UCSD-AML1 (cell line): Measurements from ENCODE around the gene IP6K2.

Experiments used
- DNase-seq: peaks from one replicate; lab custom pipeline; 2025; ENCODE audit not compliant: unreplicated experiment; lab: John Stamatoyannopoulos, UW

Gene IP6K2

DNA sequence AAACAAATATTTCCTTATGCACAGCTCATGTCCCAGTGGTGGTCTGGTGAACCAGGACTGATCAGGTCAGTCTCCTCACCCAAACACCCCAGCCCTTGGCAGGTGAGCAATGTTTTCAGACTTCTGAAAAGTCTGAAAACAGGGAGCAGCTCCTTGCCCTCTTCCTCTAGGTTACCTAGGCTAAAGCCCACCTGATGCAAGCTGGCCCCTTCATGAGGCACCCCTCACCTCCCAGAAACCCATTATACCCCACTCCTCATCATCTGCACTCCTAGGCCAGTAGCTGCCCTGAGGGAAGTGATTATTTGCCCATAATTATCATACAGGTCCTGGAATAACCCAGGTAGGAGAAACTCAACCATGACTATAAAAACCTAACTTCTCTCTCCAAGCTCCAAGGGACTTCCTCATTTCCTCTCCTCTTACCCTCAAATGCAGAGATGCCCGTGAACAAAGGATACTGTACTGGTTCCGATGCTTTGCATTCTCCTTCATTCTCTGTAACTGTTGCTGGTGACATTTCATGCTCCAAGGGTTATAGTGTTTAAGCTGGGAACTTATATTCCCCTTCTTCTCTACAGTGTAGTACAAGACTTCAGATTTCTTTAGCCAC is 26.1 kb downstream of the IP6K2 start:
- no peak for DNase-seq

DNA sequence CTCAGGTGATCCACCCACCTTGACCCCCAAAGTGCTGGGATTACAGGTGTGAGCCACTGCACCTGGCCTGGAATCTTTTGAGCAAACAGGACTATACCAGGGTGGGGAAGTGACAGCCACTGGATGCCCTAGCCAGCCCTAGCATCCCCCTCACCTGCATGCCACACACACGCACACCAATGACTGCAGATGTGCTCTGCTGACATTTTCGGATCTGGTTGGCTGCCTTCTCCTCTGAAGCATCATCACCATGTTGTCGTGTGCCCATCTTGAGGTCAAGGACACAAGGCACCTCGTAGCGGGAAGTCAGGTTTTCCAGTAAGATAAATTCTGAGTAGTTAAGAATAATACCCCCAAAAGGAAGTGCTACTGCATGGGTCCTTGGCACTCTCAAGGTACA is 27.6 kb downstream of the IP6K2 start:
- DNase-seq, result no peak

DNA sequence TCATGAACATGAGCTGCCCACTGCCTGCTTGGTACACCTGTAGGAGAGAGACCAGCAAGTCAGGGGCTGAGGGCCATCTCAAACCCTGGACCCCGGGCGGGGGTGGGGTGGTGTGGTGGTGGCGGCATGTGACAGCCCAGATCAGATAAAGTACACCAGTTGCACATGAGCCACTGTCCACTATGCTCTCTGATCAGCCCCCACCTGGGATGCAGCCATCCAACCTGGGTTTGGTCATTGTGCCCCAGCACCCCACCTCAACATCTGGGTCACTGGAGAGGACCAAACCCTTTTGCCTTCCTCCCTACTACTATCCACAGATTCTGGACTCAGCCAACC is 28.3 kb downstream of the IP6K2 start:
- DNase-seq, result no peak

- DNase-seq, result no peak
These were observed 28.8 kb downstream of the IP6K2 start for GRCh38 chr3:48688032-48688736.

- no peak for DNase-seq
These were observed 29.8 kb downstream of the IP6K2 start for GRCh38 chr3:48687220-48687678.

DNA sequence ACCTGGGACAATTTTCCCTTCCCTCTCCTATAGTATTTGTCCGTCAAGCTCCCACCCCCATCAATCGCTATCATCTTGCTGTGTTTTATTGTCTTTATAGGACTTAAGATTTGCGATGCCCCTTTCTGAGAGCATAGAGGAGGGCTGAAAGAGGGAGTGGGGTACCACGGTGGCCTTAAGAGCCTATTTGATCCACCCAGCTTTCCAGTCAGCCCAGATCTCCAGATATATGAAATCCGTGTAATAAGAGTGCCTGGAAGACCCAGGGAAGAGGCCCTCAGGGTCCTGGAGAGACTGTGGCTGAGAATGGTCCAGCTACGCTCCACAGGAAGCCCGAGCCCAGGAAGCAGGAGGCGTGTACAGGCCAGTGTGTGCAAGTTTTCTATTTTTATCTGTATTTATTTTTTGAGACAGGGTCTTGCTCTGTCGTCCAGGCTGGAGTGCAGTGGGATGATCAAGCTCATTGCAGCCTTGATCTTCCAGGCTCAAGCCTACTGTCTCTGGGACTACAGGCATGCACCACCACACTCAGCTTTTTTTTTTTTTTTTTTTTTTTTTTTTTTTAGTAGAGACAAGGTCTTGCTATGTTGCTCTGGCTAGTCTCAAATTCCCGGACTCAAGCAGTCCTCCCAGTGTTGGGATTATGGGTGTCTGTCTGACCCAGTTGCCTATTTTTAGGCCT is 30.3 kb downstream of the IP6K2 start:
- peak; percentile 29 for DNase-seq

DNA sequence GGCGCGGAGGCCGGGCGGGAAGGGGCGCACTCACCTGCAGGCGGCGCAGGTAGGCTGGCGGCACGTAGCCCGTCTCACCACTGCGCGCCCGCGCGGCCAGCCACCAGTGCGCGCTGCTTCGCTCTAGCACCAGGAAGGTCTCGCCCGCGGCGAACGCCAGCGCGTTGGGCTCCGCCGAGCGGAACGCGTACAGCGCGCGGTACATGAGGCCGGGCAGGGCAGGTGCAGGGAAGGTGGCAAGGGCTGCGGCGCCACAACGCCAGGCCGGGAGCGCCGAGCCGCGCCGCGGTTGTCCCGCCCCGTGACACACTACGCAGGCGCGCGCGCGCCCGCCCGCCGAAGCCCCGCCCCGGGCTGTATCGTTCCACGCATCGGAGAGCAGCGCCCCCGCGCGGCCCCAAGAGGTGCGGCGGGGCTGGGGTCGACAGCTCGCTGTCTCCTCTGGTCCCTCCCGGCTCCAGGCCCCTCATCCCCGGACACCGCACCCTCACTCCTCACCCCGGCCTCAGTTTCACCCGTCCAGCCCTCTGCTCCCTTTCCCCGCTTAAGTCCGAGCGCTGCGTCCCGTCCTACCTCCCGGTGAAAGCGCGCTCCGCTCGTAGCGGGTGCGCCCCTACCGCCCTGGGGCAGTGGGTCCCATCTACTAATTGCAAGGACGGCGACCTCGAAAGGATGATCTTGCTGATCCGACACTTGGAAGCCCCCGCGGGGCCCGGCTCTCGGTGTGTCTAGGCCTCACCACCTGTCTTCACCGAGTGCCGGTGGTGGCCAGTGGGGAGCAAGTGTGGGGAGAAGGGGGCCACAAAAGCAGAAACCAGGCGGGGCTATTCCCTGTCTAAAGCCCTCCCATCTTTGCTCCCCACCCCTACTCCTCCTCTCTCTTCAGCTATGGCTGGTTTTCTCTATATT is 31.2 kb downstream of the IP6K2 start, which contains the start of gene NCKIPSD:
Gene NCKIPSD (minus strand): TSS at position 313 of the 909 bp plus-strand sequence. CDS start 108 bp downstream, at position 205.
- peak; percentile 91 for DNase-seq

- DNase-seq, result no peak
These were observed 31.8 kb downstream of the IP6K2 start for GRCh38 chr3:48685293-48685602.

GRCh38 chr3:48684480-48685143 is 32.4 kb downstream of the IP6K2 start:
- DNase-seq, result peak; percentile 58

GRCh38 chr3:48684054-48684349 is 33.0 kb downstream of the IP6K2 start:
- no peak for DNase-seq

DNA sequence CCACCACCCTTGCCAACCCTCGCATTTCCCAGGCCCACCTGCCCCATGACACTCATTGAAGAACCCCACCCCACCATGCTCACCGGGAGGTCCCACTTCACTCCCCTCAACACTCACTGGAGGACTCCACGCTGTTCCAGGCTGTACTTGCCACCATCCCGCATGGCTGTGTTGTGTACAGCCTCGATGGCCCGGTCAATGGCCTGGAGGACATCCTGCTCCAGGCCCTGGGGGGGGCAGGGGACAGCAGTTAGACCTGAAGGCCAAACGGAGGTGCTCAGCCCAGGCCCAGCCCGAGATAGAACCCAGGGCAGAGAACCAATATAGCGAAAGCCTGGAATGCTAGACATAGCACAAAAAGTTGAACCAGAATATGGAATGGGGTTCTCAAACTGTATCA is 34.2 kb downstream of the IP6K2 start:
- DNase-seq, result no peak

DNA sequence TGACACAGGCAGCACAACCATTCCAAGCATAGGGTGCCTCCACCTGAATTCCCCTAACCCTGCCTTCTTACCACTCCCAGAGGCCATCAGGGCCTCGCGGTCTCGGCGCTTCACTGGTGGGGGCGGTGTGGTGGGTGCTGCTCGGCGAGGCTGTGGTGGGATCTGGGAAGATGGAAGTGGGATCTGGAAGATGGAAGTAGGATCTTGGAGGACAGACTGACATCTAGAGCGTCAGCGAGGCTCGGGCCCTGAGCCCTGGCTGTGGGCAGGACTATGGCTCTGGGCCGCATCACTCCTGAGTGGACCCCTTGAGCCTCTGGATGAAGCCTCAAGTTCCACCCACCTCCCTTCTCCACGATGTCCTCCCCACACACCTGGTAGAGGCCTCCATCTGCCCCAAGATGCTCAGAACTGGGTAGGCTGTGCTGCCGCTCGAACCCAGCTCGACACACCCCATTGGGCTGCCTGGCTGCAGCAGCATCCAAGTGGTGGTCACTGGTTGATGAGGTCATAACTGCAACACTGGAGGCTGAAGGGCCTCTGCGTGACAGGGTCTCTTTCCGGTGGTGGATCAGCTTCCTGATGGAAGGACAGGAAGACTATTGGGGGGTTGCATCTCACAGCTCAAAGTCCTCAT is 34.9 kb downstream of the IP6K2 start:
- DNase-seq, result no peak

DNA sequence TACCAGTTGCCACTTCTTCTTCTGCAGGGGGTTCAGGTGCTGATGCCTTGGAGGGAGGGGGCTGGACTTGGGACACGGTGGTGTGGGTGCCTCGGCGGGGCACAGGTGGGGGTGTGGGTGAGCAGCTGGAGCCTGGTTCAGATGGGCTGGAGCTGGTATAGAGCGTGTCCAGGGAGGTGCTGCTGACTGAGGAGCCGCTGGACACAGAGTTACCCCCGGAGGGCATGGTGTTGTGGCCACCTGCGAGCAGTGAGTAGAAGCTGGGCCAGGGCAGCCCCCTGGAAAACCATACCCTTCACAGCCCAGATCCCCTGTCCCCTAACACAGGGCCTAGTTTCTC is 35.5 kb downstream of the IP6K2 start:
- no peak for DNase-seq

DNA sequence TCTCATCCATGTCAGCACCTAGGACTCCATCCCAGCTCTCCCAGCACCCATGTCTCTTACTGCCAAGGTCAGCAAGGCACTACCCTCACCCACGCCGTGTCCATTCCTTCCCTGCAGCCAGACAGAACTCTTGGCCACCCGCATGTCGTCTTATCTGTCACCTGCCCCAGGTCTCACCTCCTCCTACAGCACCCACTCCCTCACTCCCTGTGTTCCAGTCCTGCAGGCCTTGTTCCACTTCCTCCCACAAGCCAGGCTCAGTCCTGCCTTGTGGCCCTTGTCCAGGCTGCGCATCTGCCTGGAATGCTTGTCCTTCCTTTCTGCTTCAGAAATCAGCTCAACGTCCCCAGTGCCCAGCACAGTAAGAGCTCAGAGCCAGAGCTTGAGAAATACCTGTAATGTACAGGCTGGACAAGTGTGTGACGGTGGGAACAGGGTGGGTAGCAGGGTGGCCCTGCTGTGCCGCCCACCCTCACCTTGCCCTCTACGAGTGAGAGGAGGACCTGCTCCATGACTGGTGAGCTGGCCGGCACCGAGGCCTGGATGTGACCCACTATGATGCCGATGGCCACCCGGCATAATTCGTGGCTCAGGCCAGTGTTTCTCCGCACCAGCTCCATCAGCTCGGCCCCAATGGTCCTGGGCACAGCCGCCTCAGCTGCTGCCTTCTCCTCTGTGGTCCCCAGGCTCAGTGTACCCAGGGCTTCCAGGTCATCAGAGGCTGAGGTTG is 36.0 kb downstream of the IP6K2 start:
- DNase-seq, result no peak

DNA sequence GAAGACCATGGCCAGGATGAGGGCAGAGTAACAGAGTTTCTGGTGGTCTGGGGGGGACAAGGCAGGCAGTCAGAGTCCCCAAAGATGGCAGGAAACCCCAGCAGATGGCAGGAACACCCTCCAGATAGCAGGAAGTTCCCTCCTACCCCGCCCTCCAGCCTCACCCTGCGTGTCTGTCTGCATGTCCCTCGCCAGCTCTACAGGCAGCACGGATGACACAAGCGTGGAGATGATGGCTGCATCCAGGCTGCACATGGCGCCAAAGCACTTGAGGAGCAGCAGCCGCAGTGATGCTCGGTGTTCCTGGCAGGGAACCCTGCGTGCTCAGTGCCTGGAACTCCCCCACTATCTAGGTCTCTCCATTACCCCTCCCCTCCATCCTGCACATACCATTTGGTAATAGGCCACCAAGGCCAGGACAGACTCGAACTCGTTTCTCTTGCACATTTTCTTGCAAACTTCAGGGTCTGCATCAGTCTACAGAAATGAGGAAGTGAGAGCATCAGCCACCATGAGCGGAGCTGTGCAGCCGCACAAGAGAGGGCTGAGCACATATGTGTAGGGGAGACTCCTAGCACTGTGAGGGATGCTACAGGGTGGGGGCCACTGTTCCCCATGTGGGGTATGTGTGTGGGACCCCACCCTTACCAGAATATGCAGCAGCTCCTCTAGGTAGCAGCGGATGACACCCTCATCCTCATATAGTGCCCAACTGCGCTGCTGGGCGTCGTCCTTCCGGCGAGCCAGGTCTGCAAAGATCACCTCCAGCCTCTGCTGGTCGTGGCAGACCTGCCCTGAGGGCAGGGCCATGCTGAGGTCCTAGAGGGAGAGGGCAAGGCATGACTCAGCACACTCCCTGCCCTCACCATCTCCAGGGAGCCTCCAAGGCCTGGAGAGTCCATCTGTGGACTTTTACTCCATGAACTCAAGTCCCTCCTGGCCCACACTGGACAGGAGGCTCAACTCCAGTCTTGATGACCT is 37.3 kb downstream of the IP6K2 start:
- DNase-seq, result no peak

- DNase-seq, result no peak
These were observed 38.2 kb downstream of the IP6K2 start for GRCh38 chr3:48678566-48679380.

GRCh38 chr3:48678056-48678455 is 39.0 kb downstream of the IP6K2 start:
- no peak for DNase-seq

DNA sequence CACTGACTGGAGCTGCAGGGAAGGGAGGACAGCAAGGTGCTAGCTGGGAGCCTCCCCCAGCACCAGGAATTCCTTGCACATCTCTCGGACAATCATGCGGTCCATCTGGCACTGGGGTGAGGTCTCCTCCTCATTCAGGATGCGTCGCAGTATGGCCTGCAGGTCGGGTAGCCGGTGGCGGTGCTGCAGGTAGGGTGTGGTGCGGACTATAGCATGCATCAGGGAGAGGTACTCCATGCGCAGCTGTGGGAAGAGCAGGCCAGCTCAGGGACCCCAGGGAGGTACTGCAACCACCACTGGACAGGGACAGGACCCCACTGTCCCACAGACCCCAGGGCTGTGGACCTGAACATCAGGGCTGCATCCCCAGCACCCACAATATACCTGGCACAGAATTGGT is 42.5 kb downstream of the IP6K2 start:
- no peak for DNase-seq
